ENCODE data around the gene SSTR5.

Gene SSTR5

GRCh38 chr16:1055557-1055924 is 17.0 kb upstream of the SSTR5 start:
- no peak for DNase-seq (ENCODE audit: low spot score)

- DNase-seq (ENCODE audit: low spot score) = no peak
Measured at GRCh38 chr16:1056196-1056595, 16.4 kb upstream of the SSTR5 start.

- DNase-seq (ENCODE audit: low spot score) = peak; percentile 59
Measured at GRCh38 chr16:1057252-1057932, 15.2 kb upstream of the SSTR5 start.

DNA sequence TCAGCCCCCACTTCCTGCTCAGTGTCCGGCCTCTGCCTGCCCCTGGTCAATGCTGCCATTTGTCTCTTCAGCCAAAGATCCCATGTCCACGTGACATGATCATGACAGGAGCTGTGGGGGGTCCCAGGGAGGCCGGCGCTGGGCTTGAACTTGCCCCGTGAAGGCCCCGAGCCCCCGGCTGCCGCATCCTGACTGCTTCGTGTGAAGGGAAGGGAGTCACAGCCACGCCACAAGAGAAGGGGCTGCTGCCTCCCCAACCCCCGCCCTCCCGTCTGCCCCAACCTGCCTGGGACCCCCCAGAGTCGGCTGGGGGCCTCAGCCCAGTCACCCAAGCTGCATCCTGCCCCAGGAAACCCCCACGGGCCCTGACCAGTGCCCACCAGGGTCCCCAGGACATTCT is 14.3 kb upstream of the SSTR5 start:
- DNase-seq (ENCODE audit: low spot score) = no peak

DNA sequence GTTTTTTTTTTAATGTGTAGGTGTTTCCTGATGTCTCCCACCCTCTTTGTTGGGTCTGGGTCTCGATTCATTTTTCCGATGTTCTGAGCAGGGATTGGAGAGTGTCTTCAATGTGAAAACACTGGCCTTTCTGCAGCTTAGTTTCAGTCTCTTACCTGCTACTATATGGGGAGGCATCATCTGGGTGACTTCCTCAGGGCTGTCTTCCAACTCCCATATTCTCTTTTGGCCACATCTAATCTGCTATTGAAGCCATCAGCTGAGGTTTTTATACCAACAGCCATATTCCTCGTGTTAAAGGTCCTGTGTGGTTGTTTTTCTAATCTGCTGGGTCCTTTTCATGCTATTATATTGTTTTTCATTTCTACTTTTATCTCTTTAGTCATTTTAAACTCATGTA is 13.2 kb upstream of the SSTR5 start:
- no peak for DNase-seq (ENCODE audit: low spot score)

DNA sequence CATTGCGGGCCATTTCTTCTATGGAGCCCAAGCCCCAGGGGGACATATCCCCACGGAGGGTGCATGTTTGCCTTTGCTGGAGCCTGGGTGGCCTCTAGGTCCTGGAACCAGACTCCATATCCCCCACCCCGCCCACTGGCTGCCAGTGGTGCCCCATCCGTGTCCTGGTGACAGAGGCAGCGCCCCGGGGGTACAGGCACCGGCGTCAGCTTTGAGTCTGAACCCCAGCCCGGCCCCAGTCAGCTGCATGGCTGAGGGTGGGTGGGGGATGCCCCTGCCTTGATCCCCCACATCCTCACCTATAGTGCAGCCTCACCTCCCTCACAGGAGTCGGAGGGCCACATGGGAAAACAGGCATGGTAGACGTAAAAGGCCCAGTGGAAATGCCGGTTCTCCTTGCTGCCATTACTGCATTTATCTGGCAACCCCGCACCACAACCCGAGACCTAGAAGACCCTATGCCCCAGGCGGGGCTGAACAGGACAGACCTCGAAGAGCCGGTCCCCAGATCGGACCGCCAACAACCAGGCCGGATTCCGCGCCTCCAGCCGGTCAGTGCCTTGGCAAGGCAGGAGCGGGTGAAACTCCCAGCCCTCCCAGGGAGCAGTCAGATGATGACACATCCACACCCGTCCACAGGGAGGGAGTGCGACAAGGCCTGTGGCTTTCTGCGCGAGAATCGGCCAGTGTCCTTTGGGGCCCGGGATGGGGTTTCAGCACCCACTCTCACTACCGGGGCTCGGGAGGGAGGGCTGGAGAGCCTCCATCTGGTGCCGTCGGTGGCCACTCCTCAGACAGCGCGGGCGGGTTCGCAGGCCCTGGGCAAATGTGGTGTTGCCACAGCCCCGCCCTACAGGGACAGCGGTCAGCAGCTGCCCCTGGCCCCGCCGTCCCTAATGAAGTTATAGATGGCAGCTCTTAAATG is 11.9 kb upstream of the SSTR5 start:
- no peak for DNase-seq (ENCODE audit: low spot score)

GRCh38 chr16:1061769-1062505 is 10.6 kb upstream of the SSTR5 start:
- DNase-seq (ENCODE audit: low spot score) = no peak

GRCh38 chr16:1062895-1063294 is 9.7 kb upstream of the SSTR5 start:
- no peak for DNase-seq (ENCODE audit: low spot score)

DNA sequence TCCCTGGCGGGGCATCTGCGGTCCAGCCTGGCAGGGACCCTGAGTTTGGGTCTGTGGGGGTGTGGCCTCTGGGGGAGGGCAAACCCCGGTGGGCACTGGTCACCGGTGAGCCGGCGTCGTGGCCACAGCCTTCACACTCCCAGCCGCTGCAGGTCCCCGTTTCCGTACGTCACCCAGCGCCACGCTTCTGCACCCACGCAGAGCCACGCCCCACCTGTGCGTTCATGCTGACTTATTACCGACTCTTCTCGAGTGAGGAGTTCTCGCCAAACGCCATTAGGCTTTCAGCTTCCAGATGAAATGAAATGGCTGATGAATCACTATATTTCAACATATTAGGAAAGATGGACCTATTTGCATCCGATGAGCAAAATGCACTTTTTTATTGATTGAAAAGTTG is 8.8 kb upstream of the SSTR5 start:
- DNase-seq (ENCODE audit: low spot score) = no peak

GRCh38 chr16:1065469-1066128 is 6.9 kb upstream of the SSTR5 start:
- no peak for DNase-seq (ENCODE audit: low spot score)

GRCh38 chr16:1066584-1067172 is 5.9 kb upstream of the SSTR5 start:
- no peak for DNase-seq (ENCODE audit: low spot score)

GRCh38 chr16:1067629-1068028 is 4.9 kb upstream of the SSTR5 start:
- DNase-seq (ENCODE audit: low spot score) = no peak

- DNase-seq (ENCODE audit: low spot score) = no peak
Measured at GRCh38 chr16:1068451-1068850, 4.1 kb upstream of the SSTR5 start.

GRCh38 chr16:1069154-1069553 is 3.4 kb upstream of the SSTR5 start:
- no peak for DNase-seq (ENCODE audit: low spot score)

DNA sequence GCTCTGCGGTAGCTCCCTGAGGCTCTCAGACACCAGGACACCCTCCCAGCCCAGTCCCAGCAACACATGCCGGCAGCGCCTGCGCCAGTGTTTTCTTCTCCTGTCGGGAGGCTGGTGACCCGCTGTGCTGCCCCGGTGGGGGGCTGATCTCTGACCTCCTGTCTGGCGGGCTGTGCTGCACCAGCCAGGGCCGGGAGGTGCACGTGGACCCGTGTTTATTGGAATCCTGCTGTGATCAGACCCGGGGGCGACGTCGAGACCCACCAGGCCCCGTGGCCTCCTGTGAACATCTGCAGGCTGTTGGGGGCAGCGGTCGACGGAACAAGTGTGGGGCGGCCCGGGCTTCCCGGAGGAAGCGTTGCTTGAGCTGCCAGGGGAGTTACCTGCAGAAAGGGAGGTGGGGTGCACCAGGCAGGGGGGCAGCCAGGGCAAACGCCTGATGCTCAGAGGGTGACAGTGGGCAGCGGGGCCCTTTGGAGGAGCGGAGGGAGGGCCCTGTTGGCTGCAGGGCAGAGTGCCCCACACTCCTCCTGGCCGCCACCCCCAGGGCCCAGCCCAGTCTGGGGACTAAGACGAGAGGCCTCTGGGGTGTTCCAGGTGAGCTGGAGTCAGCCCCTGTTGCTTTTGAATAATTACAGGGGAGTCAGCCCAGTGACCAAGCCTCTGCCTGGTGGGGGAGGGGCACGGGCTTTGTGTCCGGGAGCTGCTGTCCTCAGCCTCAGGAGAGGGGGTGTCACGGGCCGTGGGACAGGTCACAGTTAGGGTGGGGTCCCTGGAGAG is 2.3 kb upstream of the SSTR5 start:
- no peak for DNase-seq (ENCODE audit: low spot score)

GRCh38 chr16:1070864-1071408 is 1.6 kb upstream of the SSTR5 start:
- no peak for DNase-seq (ENCODE audit: low spot score)

GRCh38 chr16:1071561-1072225 is 854 bp upstream of the SSTR5 start:
- no peak for DNase-seq (ENCODE audit: low spot score)

DNA sequence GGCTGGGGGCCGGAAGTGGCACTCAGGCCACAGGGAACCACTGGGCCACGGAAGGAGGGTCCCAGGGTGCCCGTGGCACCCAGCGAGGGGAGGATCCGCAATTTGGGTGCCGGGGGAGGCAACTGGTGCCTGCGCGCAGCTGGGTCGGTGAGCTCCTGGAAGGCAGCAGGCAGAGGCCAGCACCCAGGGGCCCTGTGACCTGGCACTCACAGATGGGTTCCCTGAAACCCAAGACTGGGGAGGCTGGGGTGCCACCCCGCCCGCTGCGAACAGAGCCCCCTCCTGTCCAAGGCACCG is 663 bp downstream of the SSTR5 start:
- DNase-seq (ENCODE audit: low spot score) = no peak

DNA sequence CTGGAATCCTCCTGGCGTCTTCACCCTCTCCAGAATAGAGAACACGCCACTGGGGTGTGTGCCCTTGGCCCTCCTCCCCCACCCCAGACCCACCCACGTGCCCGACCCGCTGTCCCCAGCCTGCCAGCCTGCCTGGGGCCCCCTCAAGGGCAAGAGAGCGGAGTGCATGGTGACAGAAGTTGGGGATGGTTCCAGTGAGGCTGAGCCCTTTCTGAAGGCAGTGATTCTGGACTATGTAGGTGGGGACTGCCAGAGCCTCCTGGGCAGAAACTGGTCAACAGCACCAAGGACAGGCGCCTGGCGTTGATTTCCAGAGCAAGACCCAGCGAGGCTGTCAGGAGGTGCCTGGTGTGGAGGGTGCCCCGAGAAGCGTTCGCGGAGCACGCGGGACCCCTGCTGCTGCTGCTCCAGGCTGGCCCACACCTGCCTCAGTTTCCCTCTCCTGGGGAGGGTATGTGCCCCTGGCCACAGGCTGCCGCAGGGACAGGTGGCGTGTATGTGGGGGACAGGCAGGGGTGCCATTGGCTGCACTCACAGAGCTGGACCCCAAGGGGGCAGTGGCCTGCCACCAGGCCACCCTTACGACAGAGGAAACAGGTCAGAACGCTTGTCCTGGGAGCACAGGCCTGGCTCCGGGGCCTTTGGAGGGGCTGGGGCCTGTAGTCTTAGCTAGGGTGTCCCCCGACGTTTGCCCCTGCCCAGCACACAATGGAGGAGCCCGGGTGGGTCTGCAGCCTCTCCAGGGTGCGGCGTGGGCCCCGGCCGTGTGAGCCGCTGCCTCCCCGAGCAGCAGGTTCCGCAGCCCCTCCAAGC is 1.2 kb downstream of the SSTR5 start:
- DNase-seq (ENCODE audit: low spot score) = no peak

DNA sequence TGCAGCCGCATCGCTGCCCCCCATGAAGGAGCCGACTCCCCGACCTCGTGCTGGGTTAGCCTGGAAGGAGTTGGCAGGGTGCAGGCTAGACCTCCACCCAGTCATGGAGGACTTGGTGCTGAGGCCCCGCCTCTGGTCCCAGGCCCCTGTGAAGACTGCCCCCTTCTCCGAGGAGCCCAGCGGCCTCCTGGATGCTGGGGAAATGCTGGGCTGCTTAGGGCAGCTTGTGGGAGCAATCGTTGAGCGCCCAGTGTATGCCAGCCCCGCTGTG is 1.8 kb downstream of the SSTR5 start:
- DNase-seq (ENCODE audit: low spot score) = no peak
